ENCODE data around the gene CD6. TPM values are rescaled to one million over a fixed set of nuclear protein-coding genes. Genes with fewer than 3 reads are reported as not detected.

The CD6 gene
- total and polyA plus RNA-seq, 8 donors = 1.1 to 2.8 (median 1.4) TPM; not detected in 2

DNA sequence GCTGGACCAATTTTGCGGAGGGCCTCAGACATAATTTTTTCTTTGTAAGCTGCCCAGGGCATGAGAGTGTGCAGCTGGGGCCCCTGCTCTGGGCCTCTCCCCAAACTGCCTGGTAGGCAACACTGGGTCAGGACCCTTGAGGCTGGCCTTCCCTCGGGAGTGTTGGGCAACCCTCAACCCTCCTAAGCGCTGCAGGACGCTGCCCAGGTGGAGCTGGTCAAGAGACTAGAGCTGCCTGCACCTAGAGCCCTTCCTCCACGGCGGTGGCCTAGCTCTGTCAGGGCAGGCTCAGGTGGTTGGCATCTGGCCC lies 47.7 kb upstream of the CD6 start:
- peaks cover 0 to 25% (median 14%) of the 10 kb centered on the region in 3 donors for H3K27me3 ChIP-seq
- intact Hi-C loops (cut with DNase I; ENCODE audit: low total_unique reads) = loop anchor here (5.0 kb wide), 1 partner anchor 199 kb away; no protein-coding TSS in a partner anchor
- 27 to 49% (median 37%) methylated on average over 2 to 6 of the region's 6 CpGs for WGBS, 5 donors
- peaks cover 18 to 65% (median 59%) of the 10 kb centered on the region in 4 donors for H3K4me1 ChIP-seq
- peak overlapping the region; percentile 61 to 86 (median 72) for H3K4me3 ChIP-seq
- peak overlapping the region in 4 of 5 donors; percentile 16 to 74 (median 71) for H3K27ac ChIP-seq
- peak in 1 of 2 donors; percentile 33 for DNase-seq
- H3K36me3 ChIP-seq = peaks cover 33 to 46% (median 41%) of the 10 kb centered on the region in 4 donors
- TF ChIP-seq POLR2AphosphoS5 (IDR thresholded peaks at IDR 0.05) (no peak), EP300 (IDR thresholded peaks at IDR 0.05) (no peak)
- H3K9me3 ChIP-seq = no peaks in the 10 kb centered on the region

DNA sequence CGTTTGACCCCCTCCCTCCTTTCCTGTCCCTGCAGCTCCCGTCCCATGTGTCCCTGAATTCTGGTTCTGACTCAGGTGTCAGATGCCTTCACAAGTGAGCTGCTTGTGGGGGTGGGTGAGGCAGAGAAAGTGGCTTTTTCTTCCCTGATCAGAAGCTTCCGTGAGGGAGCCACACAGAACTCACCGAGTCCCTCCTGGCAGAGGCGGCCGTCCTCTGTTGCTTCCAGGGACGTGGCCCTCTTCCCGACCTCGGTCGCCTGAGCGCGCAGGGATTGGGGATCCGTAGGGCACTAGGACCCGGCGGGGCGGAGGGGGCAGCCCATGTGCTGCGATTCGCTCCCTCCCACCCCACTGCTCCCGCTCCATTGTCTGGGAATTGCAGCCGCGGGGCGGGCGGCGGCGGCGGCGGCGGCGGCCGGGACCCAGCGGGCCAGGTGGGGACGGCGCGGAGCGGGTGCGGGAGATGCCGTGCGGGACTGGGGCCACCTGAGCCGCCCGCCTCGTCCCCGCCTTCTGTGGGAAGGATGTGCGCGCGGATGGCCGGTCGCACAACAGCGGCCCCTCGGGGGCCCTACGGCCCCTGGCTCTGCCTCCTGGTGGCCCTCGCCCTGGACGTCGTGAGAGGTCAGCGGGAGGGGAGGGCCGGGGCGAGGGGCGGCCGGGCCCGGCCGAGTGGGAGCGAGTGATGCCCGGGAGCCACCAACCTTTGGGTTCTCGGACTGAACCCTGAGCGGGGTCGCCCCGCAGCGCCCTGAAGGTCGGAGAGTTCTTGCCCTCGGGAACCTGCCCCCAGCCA lies 47.2 kb upstream of the CD6 start, which contains the start of gene TMEM132A:
TSS of gene TMEM132A (plus strand) at position 351 of the 796 bp plus-strand sequence. CDS start at position 525, 174 bp downstream.
- 0 to 3% (median 1%) methylated on average over 20 to 69 of the region's 69 CpGs for WGBS, 5 donors
- Histone ChIP-seq H3K27ac (peak within 1 kb of the TSS; percentile 13 to 74 (median 70)), H3K4me1 (peaks cover 18 to 60% (median 54%) of the 10 kb centered on the region in 4 donors), H3K4me3 (peak within 1 kb of the TSS; percentile 61 to 86 (median 72)), H3K36me3 (peaks cover 33 to 52% (median 41%) of the 10 kb centered on the region in 4 donors), H3K27me3 (peaks cover 0 to 25% (median 14%) of the 10 kb centered on the region in 3 donors), H3K9me3 (no peaks in the 10 kb centered on the region)
- intact Hi-C loops (cut with DNase I; ENCODE audit: low total_unique reads) = loop anchor here (5.0 kb wide), 1 partner anchor 198 kb away; no protein-coding TSS in a partner anchor
- DNase-seq = peak; percentile 82 to 91
- no peak for TF ChIP-seq EP300 (IDR thresholded peaks at IDR 0.05)
- no peak for TF ChIP-seq CTCF (IDR thresholded peaks at IDR 0.05)
- peak in 2 of 3 donors; percentile 50 to 70 for TF ChIP-seq POLR2AphosphoS5 (IDR thresholded peaks at IDR 0.05)

GRCh38 chr11:60924906-60925853 lies 46.3 kb upstream of the CD6 start:
- peaks cover 0 to 25% (median 14%) of the 10 kb centered on the region in 3 donors for H3K27me3 ChIP-seq
- peak in 1 of 2 donors; percentile 52 for DNase-seq
- 4 to 9% (median 4%) methylated on average over 11 to 35 of the region's 35 CpGs for WGBS, 5 donors
- H3K4me1 ChIP-seq = peaks cover 18 to 51% (median 46%) of the 10 kb centered on the region in 4 donors
- peak overlapping the region in 3 of 5 donors; percentile 70 to 74 (median 72) for H3K27ac ChIP-seq
- intact Hi-C loops (cut with DNase I; ENCODE audit: low total_unique reads) = loop anchor here (5.0 kb wide), 1 partner anchor 197 kb away; no protein-coding TSS in a partner anchor
- no peaks in the 10 kb centered on the region for H3K9me3 ChIP-seq
- peaks cover 29 to 52% (median 34%) of the 10 kb centered on the region in 4 donors for H3K36me3 ChIP-seq
- H3K4me3 ChIP-seq = peak overlapping the region; percentile 61 to 86 (median 72)
- TF ChIP-seq POLR2AphosphoS5 (IDR thresholded peaks at IDR 0.05) (no peak), POLR2A (IDR thresholded peaks at IDR 0.05) (no peak), CTCF (IDR thresholded peaks at IDR 0.05) (no peak), EP300 (IDR thresholded peaks at IDR 0.05) (no peak)

- WGBS, 5 donors = 29 to 64% (median 47%) methylated on average over 6 of the region's 6 CpGs
- Histone ChIP-seq H3K4me1 (peaks cover 18 to 50% (median 44%) of the 10 kb centered on the region in 4 donors), H3K27me3 (peaks cover 0 to 25% (median 14%) of the 10 kb centered on the region in 3 donors), H3K4me3 (peak overlapping the region in 1 of 4 donors; percentile 86), H3K27ac (no peak overlapping the region), H3K9me3 (no peaks in the 10 kb centered on the region), H3K36me3 (peaks cover 22 to 52% (median 33%) of the 10 kb centered on the region in 4 donors)
- TF ChIP-seq POLR2A (IDR thresholded peaks at IDR 0.05) (no peak), POLR2AphosphoS5 (IDR thresholded peaks at IDR 0.05) (no peak), CTCF (IDR thresholded peaks at IDR 0.05) (no peak), EP300 (IDR thresholded peaks at IDR 0.05) (no peak)
- no peak for DNase-seq
- intact Hi-C loops (cut with DNase I; ENCODE audit: low total_unique reads) = no loop called here
These were observed 45.6 kb upstream of the CD6 start for GRCh38 chr11:60925868-60926267.

Data from stomach (tissue), 9 donors.